HG02970 (cell line): ENCODE data around the gene SOX6.

Experiments used
- ATAC-seq: cut with Tn5 transposase; IDR thresholded peaks from one replicate; pipeline ENCODE4 v1.9.1; 2021; ENCODE audit warnings: mild to moderate bottlenecking, moderate library complexity, moderate number of reproducible peaks; ENCODE audit not compliant: unreplicated experiment, low FRiP score

The SOX6 gene

GRCh38 chr11:15920856-15921629 is 435.3 kb downstream of the SOX6 start:
- ATAC-seq = no peak

- ATAC-seq = no peak
These were observed 437.7 kb downstream of the SOX6 start for GRCh38 chr11:15918674-15919073.

GRCh38 chr11:15918212-15918611 is 438.1 kb downstream of the SOX6 start:
- ATAC-seq = no peak
